SK-N-MC (cell line): ENCODE data around the gene TSPEAR.
"Not testable (repeated sequence)": the region's sequence is repeated elsewhere in the genome, so short reads cannot be mapped to it uniquely, and the experiment has no call there.

Source experiments
- EZH2 ChIP-seq: fragments of 200-600 bp; sonication (generic); IDR thresholded peaks from one replicate; pipeline ENCODE4 v1.6.1; 2017; ENCODE audit warnings: antibody characterized with exemption
- FOXP2 ChIP-seq: optimal IDR thresholded peaks from 2 replicates; pipeline ENCODE3; 2011; ENCODE audit warnings: mild to moderate bottlenecking, moderate library complexity; ENCODE audit not compliant: insufficient read depth; ENCODE audit errors: extremely low read length, control extremely low read depth
- POLR2AphosphoS5 ChIP-seq: IDR thresholded peaks from 2 replicates; pipeline ENCODE4 v1.6.1; 2012; ENCODE audit warnings: mild to moderate bottlenecking, low read depth, low read length, borderline replicate concordance

GRCh38 chr21:44503006-44503889 lies 208.1 kb downstream of the TSPEAR start:
- not testable (repeated sequence) for TF ChIP-seq POLR2AphosphoS5, EZH2, FOXP2
